ENCODE results near the gene PRR12.
A peak's percentile ranks its signal among the peaks of the same experiment; 100 is the strongest.

The PRR12 gene

DNA sequence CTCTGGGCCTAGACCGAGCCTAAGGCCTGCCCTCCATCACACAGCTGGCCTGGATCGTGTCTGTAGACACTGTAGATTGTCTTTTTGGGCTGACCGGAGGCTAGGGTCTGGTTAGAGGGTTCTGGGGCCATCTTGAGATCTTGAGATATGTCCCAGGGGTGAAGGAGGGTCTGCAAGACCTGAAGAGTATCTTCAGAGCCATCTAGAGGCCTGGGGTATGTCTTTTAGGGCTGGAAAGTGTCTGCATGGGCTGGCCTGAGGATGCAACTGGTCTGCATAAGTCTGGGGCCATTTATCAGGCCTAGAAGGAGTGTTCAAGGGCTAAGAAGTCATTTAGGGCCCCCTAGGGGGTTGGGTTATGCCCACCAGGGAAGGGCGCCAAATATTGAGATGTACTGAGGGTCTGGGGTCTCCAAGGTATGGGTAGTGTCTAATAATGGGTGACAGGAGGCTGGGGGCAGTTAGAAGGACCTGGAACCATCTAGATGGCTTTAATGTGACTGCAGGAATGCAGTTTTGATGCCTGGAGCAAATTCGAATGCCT lies 51.6 kb downstream of the PRR12 start:
- Histone ChIP-seq H3K9me3 (ENCODE audit: insufficient read depth, low read length) (no peaks in the 10 kb centered on the region), H3K9ac (ENCODE audit: insufficient read length, low read depth) (peak overlapping the region; percentile 100), H3K4me1 (ENCODE audit: insufficient read depth, insufficient read length) (peaks cover 10% of the 10 kb centered on the region), H3K4me3 (ENCODE audit: insufficient read length, low read depth) (peak overlapping the region; percentile 89), H3K27me3 (ENCODE audit: insufficient read depth, insufficient read length) (no peaks in the 10 kb centered on the region), H3K36me3 (ENCODE audit: insufficient read depth, insufficient read length, low read length) (peaks cover 41% of the 10 kb centered on the region)
- no peak for DNase-seq (ENCODE audit: low read depth, low spot score)
- TF ChIP-seq ZNF274 (IDR thresholded peaks at IDR 0.05; ENCODE audit: low read depth, low read length) (no peak), YY1 (IDR thresholded peaks at IDR 0.05; ENCODE audit: insufficient read depth, insufficient read length) (no peak), SUZ12 (IDR thresholded peaks at IDR 0.05; ENCODE audit: extremely low read depth, insufficient read depth, insufficient read length) (no peak)

GRCh38 chr19:49643466-49643865 lies 52.5 kb downstream of the PRR12 start:
- H3K4me3 ChIP-seq (ENCODE audit: insufficient read length, low read depth): no peak overlapping the region
- no peak overlapping the region for H3K9ac ChIP-seq (ENCODE audit: insufficient read length, low read depth)

GRCh38 chr19:49645592-49645991 lies 54.6 kb downstream of the PRR12 start:
- TF ChIP-seq ZNF274 (IDR thresholded peaks at IDR 0.05; ENCODE audit: low read depth, low read length) (no peak), SUZ12 (IDR thresholded peaks at IDR 0.05; ENCODE audit: extremely low read depth, insufficient read depth, insufficient read length) (no peak), YY1 (IDR thresholded peaks at IDR 0.05; ENCODE audit: insufficient read depth, insufficient read length) (no peak)
- H3K9ac ChIP-seq (ENCODE audit: insufficient read length, low read depth): peak overlapping the region; percentile 38
- H3K9me3 ChIP-seq (ENCODE audit: insufficient read depth, low read length): no peaks in the 10 kb centered on the region
- peaks cover 62% of the 10 kb centered on the region for H3K36me3 ChIP-seq (ENCODE audit: insufficient read depth, insufficient read length, low read length)
- no peak overlapping the region for H3K4me3 ChIP-seq (ENCODE audit: insufficient read length, low read depth)
- H3K27me3 ChIP-seq (ENCODE audit: insufficient read depth, insufficient read length): no peaks in the 10 kb centered on the region
- peaks cover 8% of the 10 kb centered on the region for H3K4me1 ChIP-seq (ENCODE audit: insufficient read depth, insufficient read length)
- no peak for DNase-seq (ENCODE audit: low read depth, low spot score)

More at GRCh38 chr19:49643466-49643865, 52.5 kb downstream of the PRR12 start:
- no peak for DNase-seq (ENCODE audit: low read depth, low spot score)
- TF ChIP-seq ZNF274 (IDR thresholded peaks at IDR 0.05; ENCODE audit: low read depth, low read length): no peak
- TF ChIP-seq YY1 (IDR thresholded peaks at IDR 0.05; ENCODE audit: insufficient read depth, insufficient read length): no peak
- no peak for TF ChIP-seq SUZ12 (IDR thresholded peaks at IDR 0.05; ENCODE audit: extremely low read depth, insufficient read depth, insufficient read length)
- Histone ChIP-seq H3K9me3 (ENCODE audit: insufficient read depth, low read length) (no peaks in the 10 kb centered on the region), H3K36me3 (ENCODE audit: insufficient read depth, insufficient read length, low read length) (peaks cover 43% of the 10 kb centered on the region), H3K27me3 (ENCODE audit: insufficient read depth, insufficient read length) (no peaks in the 10 kb centered on the region), H3K4me1 (ENCODE audit: insufficient read depth, insufficient read length) (peaks cover 10% of the 10 kb centered on the region)

DNA sequence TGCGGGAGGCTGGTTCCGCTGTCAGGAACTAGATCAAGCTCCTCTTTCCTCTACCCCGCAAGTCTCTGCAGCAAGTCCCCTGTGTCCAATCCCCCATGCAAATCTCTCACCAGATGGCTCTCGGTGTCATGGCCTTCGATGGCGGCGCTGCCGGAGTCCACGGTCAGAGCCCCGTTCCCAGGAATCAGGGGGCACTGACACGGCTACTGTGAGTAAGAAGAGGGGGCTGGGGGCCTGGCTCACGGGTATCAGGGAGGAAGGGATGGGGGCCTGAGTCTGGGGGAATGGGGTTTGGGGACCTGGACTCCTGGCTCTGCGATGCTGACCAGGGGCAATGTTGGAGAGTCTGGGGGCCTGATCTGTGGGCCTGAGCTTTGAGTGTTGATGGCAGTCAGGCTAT lies 55.0 kb downstream of the PRR12 start:
- H3K9me3 ChIP-seq (ENCODE audit: insufficient read depth, low read length): no peaks in the 10 kb centered on the region
- no peak overlapping the region for H3K4me3 ChIP-seq (ENCODE audit: insufficient read length, low read depth)
- H3K36me3 ChIP-seq (ENCODE audit: insufficient read depth, insufficient read length, low read length): peaks cover 64% of the 10 kb centered on the region
- no peak overlapping the region for H3K9ac ChIP-seq (ENCODE audit: insufficient read length, low read depth)
- no peaks in the 10 kb centered on the region for H3K27me3 ChIP-seq (ENCODE audit: insufficient read depth, insufficient read length)
- TF ChIP-seq SUZ12 (IDR thresholded peaks at IDR 0.05; ENCODE audit: extremely low read depth, insufficient read depth, insufficient read length) (no peak), ZNF274 (IDR thresholded peaks at IDR 0.05; ENCODE audit: low read depth, low read length) (no peak), YY1 (IDR thresholded peaks at IDR 0.05; ENCODE audit: insufficient read depth, insufficient read length) (no peak)
- peaks cover 8% of the 10 kb centered on the region for H3K4me1 ChIP-seq (ENCODE audit: insufficient read depth, insufficient read length)
- no peak for DNase-seq (ENCODE audit: low read depth, low spot score)

GRCh38 chr19:49646586-49646985 lies 55.6 kb downstream of the PRR12 start:
- Histone ChIP-seq H3K4me3 (ENCODE audit: insufficient read length, low read depth) (no peak overlapping the region), H3K36me3 (ENCODE audit: insufficient read depth, insufficient read length, low read length) (peaks cover 70% of the 10 kb centered on the region), H3K27me3 (ENCODE audit: insufficient read depth, insufficient read length) (no peaks in the 10 kb centered on the region), H3K9ac (ENCODE audit: insufficient read length, low read depth) (no peak overlapping the region), H3K9me3 (ENCODE audit: insufficient read depth, low read length) (no peaks in the 10 kb centered on the region), H3K4me1 (ENCODE audit: insufficient read depth, insufficient read length) (peaks cover 8% of the 10 kb centered on the region)
- DNase-seq (ENCODE audit: low read depth, low spot score): no peak
- TF ChIP-seq ZNF274 (IDR thresholded peaks at IDR 0.05; ENCODE audit: low read depth, low read length) (no peak), YY1 (IDR thresholded peaks at IDR 0.05; ENCODE audit: insufficient read depth, insufficient read length) (no peak)

- no peak for DNase-seq (ENCODE audit: low read depth, low spot score)
- no peak for TF ChIP-seq SUZ12 (IDR thresholded peaks at IDR 0.05; ENCODE audit: extremely low read depth, insufficient read depth, insufficient read length)
- TF ChIP-seq ZNF274 (IDR thresholded peaks at IDR 0.05; ENCODE audit: low read depth, low read length): no peak
- no peak for TF ChIP-seq YY1 (IDR thresholded peaks at IDR 0.05; ENCODE audit: insufficient read depth, insufficient read length)
- Histone ChIP-seq H3K9ac (ENCODE audit: insufficient read length, low read depth) (no peak overlapping the region), H3K36me3 (ENCODE audit: insufficient read depth, insufficient read length, low read length) (peaks cover 84% of the 10 kb centered on the region), H3K4me1 (ENCODE audit: insufficient read depth, insufficient read length) (peaks cover 7% of the 10 kb centered on the region), H3K4me3 (ENCODE audit: insufficient read length, low read depth) (no peak overlapping the region), H3K9me3 (ENCODE audit: insufficient read depth, low read length) (no peaks in the 10 kb centered on the region), H3K27me3 (ENCODE audit: insufficient read depth, insufficient read length) (no peaks in the 10 kb centered on the region)
Observed at GRCh38 chr19:49651029-49651819, 60.2 kb downstream of the PRR12 start.

- Histone ChIP-seq H3K9ac (ENCODE audit: insufficient read length, low read depth) (no peak overlapping the region), H3K27me3 (ENCODE audit: insufficient read depth, insufficient read length) (no peaks in the 10 kb centered on the region), H3K9me3 (ENCODE audit: insufficient read depth, low read length) (no peaks in the 10 kb centered on the region), H3K36me3 (ENCODE audit: insufficient read depth, insufficient read length, low read length) (peaks cover 84% of the 10 kb centered on the region), H3K4me1 (ENCODE audit: insufficient read depth, insufficient read length) (peaks cover 10% of the 10 kb centered on the region), H3K4me3 (ENCODE audit: insufficient read length, low read depth) (no peak overlapping the region)
- DNase-seq (ENCODE audit: low read depth, low spot score): no peak
- TF ChIP-seq YY1 (IDR thresholded peaks at IDR 0.05; ENCODE audit: insufficient read depth, insufficient read length) (no peak), ZNF274 (IDR thresholded peaks at IDR 0.05; ENCODE audit: low read depth, low read length) (no peak), SUZ12 (IDR thresholded peaks at IDR 0.05; ENCODE audit: extremely low read depth, insufficient read depth, insufficient read length) (no peak)
Observed at GRCh38 chr19:49651820-49652550, 61.0 kb downstream of the PRR12 start.

Data from NT2/D1 (cell line).